ENCODE measurements around the gene NR4A2.

DNA sequence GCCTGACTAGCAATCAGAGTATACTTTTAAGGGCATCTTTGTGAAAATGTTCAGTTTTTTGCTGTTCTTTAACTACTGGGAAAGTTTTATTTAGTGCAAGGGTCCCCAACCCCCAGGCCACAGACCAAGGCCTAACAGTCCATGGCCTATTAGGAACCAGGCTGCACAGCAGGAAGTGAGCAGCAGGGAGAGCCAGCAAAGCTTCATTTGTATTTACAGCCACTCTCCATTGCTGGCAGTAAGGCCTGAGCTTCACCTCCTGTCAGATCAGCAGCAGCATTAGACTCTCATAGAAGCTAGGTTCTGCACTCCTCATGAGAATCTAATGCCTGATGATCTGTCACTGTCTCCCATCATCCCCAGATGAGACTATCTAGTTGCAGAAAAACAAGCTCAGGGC is 17.1 kb upstream of the NR4A2 start:
- TF ChIP-seq, protein P1, sequence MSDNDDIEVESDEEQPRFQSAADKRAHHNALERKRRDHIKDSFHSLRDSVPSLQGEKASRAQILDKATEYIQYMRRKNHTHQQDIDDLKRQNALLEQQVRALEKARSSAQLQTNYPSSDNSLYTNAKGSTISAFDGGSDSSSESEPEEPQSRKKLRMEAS (IDR thresholded peaks at IDR 0.05; ENCODE audit: insufficient read depth, insufficient read length) = no peak
- TF ChIP-seq, protein P2, sequence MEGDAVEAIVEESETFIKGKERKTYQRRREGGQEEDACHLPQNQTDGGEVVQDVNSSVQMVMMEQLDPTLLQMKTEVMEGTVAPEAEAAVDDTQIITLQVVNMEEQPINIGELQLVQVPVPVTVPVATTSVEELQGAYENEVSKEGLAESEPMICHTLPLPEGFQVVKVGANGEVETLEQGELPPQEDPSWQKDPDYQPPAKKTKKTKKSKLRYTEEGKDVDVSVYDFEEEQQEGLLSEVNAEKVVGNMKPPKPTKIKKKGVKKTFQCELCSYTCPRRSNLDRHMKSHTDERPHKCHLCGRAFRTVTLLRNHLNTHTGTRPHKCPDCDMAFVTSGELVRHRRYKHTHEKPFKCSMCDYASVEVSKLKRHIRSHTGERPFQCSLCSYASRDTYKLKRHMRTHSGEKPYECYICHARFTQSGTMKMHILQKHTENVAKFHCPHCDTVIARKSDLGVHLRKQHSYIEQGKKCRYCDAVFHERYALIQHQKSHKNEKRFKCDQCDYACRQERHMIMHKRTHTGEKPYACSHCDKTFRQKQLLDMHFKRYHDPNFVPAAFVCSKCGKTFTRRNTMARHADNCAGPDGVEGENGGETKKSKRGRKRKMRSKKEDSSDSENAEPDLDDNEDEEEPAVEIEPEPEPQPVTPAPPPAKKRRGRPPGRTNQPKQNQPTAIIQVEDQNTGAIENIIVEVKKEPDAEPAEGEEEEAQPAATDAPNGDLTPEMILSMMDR (IDR thresholded peaks at IDR 0.05; ENCODE audit: extremely low read depth in 1 of 2, insufficient read depth in 1 of 2, low read depth in 1 of 2, low read length in 2 of 2) = no peak
- TF ChIP-seq EZH2 (IDR thresholded peaks at IDR 0.05; ENCODE audit: borderline replicate concordance, low read depth, low read length, severe bottlenecking) (no peak), POLR2A (IDR thresholded peaks at IDR 0.05; ENCODE audit: low read depth, low read length) (no peak), JUN (IDR thresholded peaks at IDR 0.05; ENCODE audit: borderline replicate concordance, insufficient read depth, insufficient read length, low read depth) (no peak), FOS (IDR thresholded peaks at IDR 0.05; ENCODE audit: borderline replicate concordance, insufficient read depth, low read length) (no peak), POLR2AphosphoS5 (IDR thresholded peaks at IDR 0.05; ENCODE audit: insufficient read depth, low read depth, low read length) (no peak), GATA2 (IDR thresholded peaks at IDR 0.05; ENCODE audit: insufficient read depth, insufficient read length, low read depth, low read length) (no peak)

All from endothelial cell of umbilical vein (primary cell).